ENCODE measurements around the gene BMP15.

BMP15 gene

GRCh38 chrX:50910685-50911176, at the start of gene BMP15:
BMP15 (plus strand) TSS chrX:50910735; CDS start chrX:50910784, 49 bp downstream.
- DNase-seq: no peak

- no peak for DNase-seq
These were observed 47.1 kb upstream of the BMP15 start for GRCh38 chrX:50863471-50863870.

GRCh38 chrX:50865311-50865710, 45.2 kb upstream of the BMP15 start:
- no peak for DNase-seq

- no peak for DNase-seq
These were observed 38.5 kb upstream of the BMP15 start for GRCh38 chrX:50871922-50872453.

- no peak for DNase-seq
These were observed 35.7 kb upstream of the BMP15 start for GRCh38 chrX:50874876-50875275.

- no peak for DNase-seq
These were observed 34.0 kb upstream of the BMP15 start for GRCh38 chrX:50876551-50876950.

- no peak for DNase-seq
These were observed 33.2 kb upstream of the BMP15 start for GRCh38 chrX:50877310-50877709.

- no peak for DNase-seq
These were observed 29.5 kb upstream of the BMP15 start for GRCh38 chrX:50881028-50881427.

GRCh38 chrX:50888884-50889283, 21.7 kb upstream of the BMP15 start:
- no peak for DNase-seq

- DNase-seq: no peak
These were observed 21.0 kb upstream of the BMP15 start for GRCh38 chrX:50889582-50889981.

- DNase-seq: no peak
These were observed 17.5 kb upstream of the BMP15 start for GRCh38 chrX:50893047-50893446.

- DNase-seq: no peak
These were observed 17.1 kb upstream of the BMP15 start for GRCh38 chrX:50893466-50893865.

- DNase-seq: no peak
These were observed 5.2 kb upstream of the BMP15 start for GRCh38 chrX:50905334-50905733.

- no peak for DNase-seq
These were observed 3.0 kb downstream of the BMP15 start for GRCh38 chrX:50913520-50913919.

GRCh38 chrX:50920132-50920531, 9.6 kb downstream of the BMP15 start:
- no peak for DNase-seq

- no peak for DNase-seq
These were observed 16.6 kb downstream of the BMP15 start for GRCh38 chrX:50927127-50927526.

- peak; percentile 0 for DNase-seq
These were observed 31.1 kb downstream of the BMP15 start for GRCh38 chrX:50941638-50942037.

- DNase-seq: no peak
These were observed 31.9 kb downstream of the BMP15 start for GRCh38 chrX:50942471-50942870.

GRCh38 chrX:50952406-50952805, 41.9 kb downstream of the BMP15 start:
- no peak for DNase-seq

GRCh38 chrX:50953832-50954231, 43.3 kb downstream of the BMP15 start:
- no peak for DNase-seq

GRCh38 chrX:50962156-50962555, 51.6 kb downstream of the BMP15 start:
- DNase-seq: no peak

- no peak for DNase-seq
These were observed 53.3 kb downstream of the BMP15 start for GRCh38 chrX:50963842-50964241.

Data from activated CD4-positive, alpha-beta T cell treated with anti-CD3 and anti-CD28 coated beads, Interleukin-2, amount 50 U/mL, for 1 hour (primary cell).